GM18508 (cell line): ENCODE measurements around the gene OGDH.
A peak's percentile ranks its signal among the peaks of the same experiment; 100 is the strongest.
"Not testable (repeated sequence)": the region's sequence is repeated elsewhere in the genome, so short reads cannot be mapped to it uniquely, and the experiment has no call there.

Experiments used
- ATAC-seq: cut with Tn5 transposase; IDR thresholded peaks from one replicate; pipeline ENCODE4 v1.9.1; 2021; ENCODE audit warnings: moderate number of reproducible peaks; ENCODE audit not compliant: insufficient read depth, unreplicated experiment

The OGDH gene

GRCh38 chr7:44606341-44607140 lies at the start of gene OGDH:
TSS of gene OGDH (plus strand) at chr7:44606627. CDS start at chr7:44624344, 17,717 bp downstream.
- ATAC-seq: peak; percentile 89

- ATAC-seq: no peak
Measured at GRCh38 chr7:44557485-44557884, 48.9 kb upstream of the OGDH start.

- ATAC-seq: no peak
Measured at GRCh38 chr7:44559485-44559884, 46.9 kb upstream of the OGDH start.

GRCh38 chr7:44561481-44561880 lies 44.9 kb upstream of the OGDH start:
- ATAC-seq: no peak

GRCh38 chr7:44561962-44562621 lies 44.3 kb upstream of the OGDH start:
- no peak for ATAC-seq

GRCh38 chr7:44562622-44562962 lies 43.8 kb upstream of the OGDH start:
- not testable (repeated sequence) for ATAC-seq

- ATAC-seq: no peak
Measured at GRCh38 chr7:44563171-44563679, 43.2 kb upstream of the OGDH start.

GRCh38 chr7:44564606-44565005 lies 41.8 kb upstream of the OGDH start:
- ATAC-seq: no peak

GRCh38 chr7:44565097-44565794 lies 41.2 kb upstream of the OGDH start:
- ATAC-seq: no peak

GRCh38 chr7:44565795-44566559 lies 40.5 kb upstream of the OGDH start:
- ATAC-seq: no peak

GRCh38 chr7:44566680-44567079 lies 39.7 kb upstream of the OGDH start:
- ATAC-seq: no peak

GRCh38 chr7:44567884-44568283 lies 38.5 kb upstream of the OGDH start:
- ATAC-seq: no peak

GRCh38 chr7:44568771-44569560 lies 37.5 kb upstream of the OGDH start:
- no peak for ATAC-seq

- ATAC-seq: no peak
Measured at GRCh38 chr7:44569959-44570358, 36.5 kb upstream of the OGDH start.

GRCh38 chr7:44572771-44573170 lies 33.7 kb upstream of the OGDH start:
- no peak for ATAC-seq

- peak; percentile 68 for ATAC-seq
Measured at GRCh38 chr7:44573464-44574286, 32.8 kb upstream of the OGDH start, which contains the start of gene DDX56. TSS of gene DDX56 (minus strand) at chr7:44573908. CDS start at chr7:44573895, 13 bp downstream.

- no peak for ATAC-seq
Measured at GRCh38 chr7:44574287-44574872, 32.0 kb upstream of the OGDH start.

GRCh38 chr7:44575054-44575453 lies 31.4 kb upstream of the OGDH start:
- ATAC-seq: no peak
